Ishikawa (cell line): ENCODE results near the gene CEMIP2.

ENCODE experiments used
- CEBPB ChIP-seq: IDR thresholded peaks from 2 replicates; pipeline ENCODE4 v1.6.1; 2012
- CREB1 ChIP-seq: IDR thresholded peaks from 2 replicates; pipeline ENCODE4 v1.6.1; 2012; ENCODE audit warnings: low read depth
- EP300 ChIP-seq: IDR thresholded peaks from 2 replicates; pipeline ENCODE4 v1.6.1; 2012; ENCODE audit warnings: borderline replicate concordance
- MAX ChIP-seq: IDR thresholded peaks from 2 replicates; pipeline ENCODE4 v1.6.1; 2012
- NFIC ChIP-seq: IDR thresholded peaks from 2 replicates; pipeline ENCODE4 v1.6.1; 2012
- RAD21 ChIP-seq: IDR thresholded peaks from 2 replicates; pipeline ENCODE4 v1.6.1; 2012; ENCODE audit warnings: low read depth
- REST ChIP-seq: IDR thresholded peaks from 2 replicates; pipeline ENCODE4 v1.6.1; 2012; ENCODE audit warnings: low read depth, mild to moderate bottlenecking
- TAF1 ChIP-seq: IDR thresholded peaks from 2 replicates; pipeline ENCODE4 v1.6.1; 2012; ENCODE audit warnings: low read depth, mild to moderate bottlenecking
- TEAD4 ChIP-seq: IDR thresholded peaks from 2 replicates; pipeline ENCODE4 v1.6.1; 2012
- USF1 ChIP-seq: IDR thresholded peaks from 2 replicates; pipeline ENCODE4 v1.6.1; 2012
- YY1 ChIP-seq: IDR thresholded peaks from 2 replicates; pipeline ENCODE4 v1.6.1; 2012; ENCODE audit warnings: low read depth
- ZBTB7A ChIP-seq: IDR thresholded peaks from 2 replicates; pipeline ENCODE4 v1.6.1; 2012; ENCODE audit warnings: low read depth

- TF ChIP-seq TAF1 (no peak), CREB1 (no peak), RAD21 (no peak), YY1 (no peak), TEAD4 (no peak), EP300 (no peak), USF1 (no peak), CEBPB (no peak), REST (no peak), MAX (no peak), NFIC (no peak), ZBTB7A (no peak)
Measured at GRCh38 chr9:71684566-71684965, 83.7 kb downstream of the CEMIP2 start.
